Measurements from ENCODE around the gene CBLB.
"Not testable (repeated sequence)": the region's sequence is repeated elsewhere in the genome, so short reads cannot be mapped to it uniquely, and the experiment has no call there.

CBLB gene

DNA sequence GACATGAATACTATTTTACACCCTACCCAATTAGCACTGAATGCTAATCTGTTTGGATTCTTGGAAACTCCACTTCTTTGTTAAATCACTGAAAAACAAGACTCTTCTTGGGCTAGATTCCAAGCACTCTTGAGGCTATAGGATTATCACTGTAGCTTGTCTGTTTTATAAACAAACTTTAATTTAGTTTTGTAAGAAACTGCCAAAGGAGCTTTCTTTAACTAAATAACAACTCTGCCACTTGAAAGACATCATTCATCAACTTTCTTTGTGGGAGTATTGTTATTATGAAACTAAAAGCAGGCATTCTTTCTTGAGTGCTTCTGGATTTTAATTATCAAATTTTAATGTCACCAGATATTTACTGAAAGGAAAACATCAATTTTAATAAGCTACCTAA, 24.1 kb downstream of the CBLB start:
- DNase-seq: no peak

- DNase-seq: no peak
Measured at GRCh38 chr3:105843994-105844393, 24.8 kb downstream of the CBLB start.

DNA sequence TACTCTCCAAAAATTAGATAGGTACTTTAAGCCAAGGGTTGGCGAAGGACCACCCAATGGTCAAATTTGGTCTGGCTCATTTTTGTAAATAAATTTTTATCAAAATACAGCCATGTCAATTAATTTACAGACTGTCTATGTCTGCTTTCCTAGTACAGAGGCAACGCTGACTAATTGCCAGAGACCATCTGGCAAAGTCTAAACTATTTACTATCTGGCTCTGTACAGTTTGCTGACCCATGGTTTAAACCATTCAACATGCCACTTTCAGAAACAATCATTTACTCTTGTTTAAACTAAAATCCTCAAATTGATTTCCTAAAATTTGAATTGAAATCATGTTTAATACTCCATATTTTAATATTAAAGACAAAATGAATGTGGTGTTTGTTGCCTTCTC, 25.9 kb downstream of the CBLB start:
- no peak for DNase-seq

GRCh38 chr3:105842449-105842848, 26.4 kb downstream of the CBLB start:
- DNase-seq: no peak

DNA sequence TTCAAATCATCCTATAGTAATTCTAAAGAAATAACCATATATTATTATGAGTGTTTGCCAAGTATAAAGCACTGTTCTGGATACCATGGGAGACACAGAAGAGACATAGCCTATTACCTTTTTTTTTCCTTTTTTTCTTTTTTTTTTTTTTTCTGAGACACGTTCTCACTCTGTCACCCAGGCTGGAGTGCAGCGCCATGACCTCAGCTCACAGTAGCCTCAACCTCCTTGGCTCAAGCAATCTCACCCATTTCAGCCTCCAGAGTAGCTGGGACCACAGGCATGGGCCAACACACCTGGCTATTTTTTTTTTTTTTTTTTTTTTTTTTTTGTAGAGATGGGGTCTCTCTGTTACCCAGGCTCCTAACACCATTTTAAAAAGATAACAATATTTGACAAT, 30.9 kb downstream of the CBLB start:
- DNase-seq: no peak

GRCh38 chr3:105837143-105837740, 31.6 kb downstream of the CBLB start:
- no peak for DNase-seq

DNA sequence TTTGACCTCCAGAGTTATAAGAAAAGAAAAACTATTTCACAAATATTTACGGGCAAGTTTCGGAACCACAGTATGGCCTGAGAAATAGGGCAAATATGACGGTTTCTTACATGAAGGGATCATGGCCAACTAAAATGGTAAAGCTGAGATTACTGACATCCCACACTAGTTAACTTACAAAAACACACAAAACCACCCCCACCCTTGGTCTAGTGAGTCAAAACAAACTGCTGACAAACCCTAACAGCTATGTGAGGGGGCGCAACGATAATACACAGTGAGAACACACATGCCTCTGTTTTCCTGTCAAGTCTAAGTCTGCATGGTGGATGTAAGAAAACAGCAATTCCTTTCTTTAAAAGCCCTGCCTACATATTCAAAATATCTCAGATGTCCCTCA, 32.3 kb downstream of the CBLB start:
- no peak for DNase-seq

- DNase-seq: no peak
Measured at GRCh38 chr3:105835606-105836005, 33.2 kb downstream of the CBLB start.

GRCh38 chr3:105834768-105835167, 34.0 kb downstream of the CBLB start:
- no peak for DNase-seq

GRCh38 chr3:105832644-105833043, 36.2 kb downstream of the CBLB start:
- no peak for DNase-seq

DNA sequence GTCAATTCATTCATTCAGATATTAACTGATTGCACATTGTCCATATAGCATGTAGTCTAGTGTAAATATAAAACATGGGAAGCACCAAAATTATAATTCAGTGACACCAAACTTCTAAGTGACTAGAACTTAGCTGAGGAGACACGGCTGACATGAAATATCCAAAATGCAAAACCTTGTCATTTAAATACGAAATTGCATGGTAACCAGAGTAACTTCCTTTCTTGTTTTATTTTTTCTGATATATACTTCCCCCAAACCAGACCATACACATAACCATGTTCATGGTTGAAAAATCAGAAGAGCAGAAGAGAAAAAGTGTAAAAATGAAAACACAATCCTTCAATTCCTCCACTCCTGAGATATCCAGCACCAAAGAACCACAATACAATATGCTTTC, 38.0 kb downstream of the CBLB start:
- DNase-seq: no peak

DNA sequence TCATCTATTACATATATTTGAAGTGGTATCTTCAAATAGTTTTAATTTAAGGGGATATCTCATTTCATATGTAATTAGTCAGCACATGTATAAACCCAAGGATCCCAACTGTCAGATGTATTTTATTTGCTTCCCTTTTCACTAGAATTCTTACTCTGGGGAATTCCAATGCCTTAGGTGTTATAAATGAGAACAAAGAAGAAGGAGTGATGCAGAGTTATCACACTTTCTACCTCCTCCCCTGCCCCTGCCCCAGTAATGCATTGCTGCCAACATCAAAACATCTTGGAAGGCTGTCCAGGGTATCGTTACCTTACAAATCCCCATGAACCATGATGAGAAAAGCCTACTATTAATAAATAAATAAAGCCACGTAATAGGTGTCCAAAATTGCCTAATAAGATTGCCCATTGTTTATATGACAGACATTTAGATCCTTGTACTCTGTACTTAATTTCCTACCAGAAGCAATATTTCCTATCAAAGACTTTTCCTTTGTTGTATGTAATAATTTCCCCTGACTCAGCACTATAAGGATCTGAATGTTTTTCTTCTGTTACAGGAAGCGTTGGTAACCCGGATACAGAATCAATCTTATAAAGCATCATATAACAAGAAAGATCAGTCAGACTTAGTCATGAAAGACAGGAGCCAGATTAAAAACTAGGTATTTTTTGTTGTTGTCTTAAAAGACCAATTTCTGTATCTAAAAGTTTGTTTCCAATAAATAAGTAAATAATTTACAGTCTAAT, 38.8 kb downstream of the CBLB start:
- no peak for DNase-seq

- DNase-seq: no peak
Measured at GRCh38 chr3:105829229-105829628, 39.6 kb downstream of the CBLB start.

DNA sequence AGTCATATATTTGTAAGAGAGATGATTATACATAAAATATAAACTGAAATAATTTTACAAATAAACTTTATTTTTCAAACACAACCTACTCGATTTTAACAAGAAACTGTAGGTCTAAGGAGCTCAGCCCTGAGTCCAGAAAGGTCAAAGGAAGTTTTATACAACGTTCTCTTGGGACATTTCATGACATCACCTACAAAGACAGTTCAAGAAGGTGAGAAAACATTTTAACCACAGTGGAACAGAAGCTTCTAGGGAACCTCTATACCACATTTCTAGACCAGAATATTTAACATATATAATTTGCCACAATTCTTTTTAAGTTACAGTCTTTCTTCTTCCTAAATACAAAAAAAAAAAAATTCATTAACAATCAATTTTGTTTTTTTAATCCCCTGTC, 40.1 kb downstream of the CBLB start:
- DNase-seq: no peak

- no peak for DNase-seq
Measured at GRCh38 chr3:105827959-105828358, 40.9 kb downstream of the CBLB start.

DNA sequence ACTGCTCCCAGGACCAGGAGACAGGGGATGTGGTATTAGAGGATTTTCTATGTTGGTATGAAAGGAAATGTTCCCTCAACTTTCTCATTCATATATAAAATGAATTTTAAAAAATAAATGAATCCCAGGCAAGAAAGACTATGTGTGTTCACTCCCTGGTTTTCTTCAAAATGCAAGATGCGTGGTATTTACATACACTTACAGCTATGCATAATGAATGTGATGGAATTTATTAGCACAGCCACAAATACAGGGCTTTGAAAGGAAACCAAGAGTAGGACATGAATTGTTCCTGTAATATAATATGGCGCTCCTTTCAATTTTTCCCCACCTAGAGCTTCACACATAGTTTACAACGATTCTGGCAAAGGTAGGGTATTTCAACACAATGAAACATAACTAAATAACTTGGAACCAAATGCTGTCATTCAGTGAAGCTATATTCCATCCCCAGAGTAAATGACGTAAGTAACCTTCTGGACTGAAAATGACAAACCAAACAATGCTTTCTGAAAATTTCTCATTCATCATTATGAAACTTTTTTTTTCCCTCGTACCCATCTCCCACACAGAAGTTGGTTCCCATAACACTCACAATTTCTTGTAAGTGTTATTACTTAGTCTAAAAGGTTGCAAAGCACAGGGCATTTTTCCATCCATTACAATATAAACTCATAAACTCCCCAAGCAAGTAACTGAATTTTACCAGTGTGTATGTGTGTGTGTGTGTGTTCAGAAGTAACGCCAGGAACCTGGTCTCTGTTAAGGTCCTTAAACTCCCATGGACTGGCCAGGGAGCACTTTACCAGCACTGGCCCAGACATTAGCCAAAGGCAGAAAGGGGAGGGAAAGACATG, 41.8 kb downstream of the CBLB start:
- DNase-seq: no peak

- DNase-seq: no peak
Measured at GRCh38 chr3:105824129-105824528, 44.7 kb downstream of the CBLB start.

DNA sequence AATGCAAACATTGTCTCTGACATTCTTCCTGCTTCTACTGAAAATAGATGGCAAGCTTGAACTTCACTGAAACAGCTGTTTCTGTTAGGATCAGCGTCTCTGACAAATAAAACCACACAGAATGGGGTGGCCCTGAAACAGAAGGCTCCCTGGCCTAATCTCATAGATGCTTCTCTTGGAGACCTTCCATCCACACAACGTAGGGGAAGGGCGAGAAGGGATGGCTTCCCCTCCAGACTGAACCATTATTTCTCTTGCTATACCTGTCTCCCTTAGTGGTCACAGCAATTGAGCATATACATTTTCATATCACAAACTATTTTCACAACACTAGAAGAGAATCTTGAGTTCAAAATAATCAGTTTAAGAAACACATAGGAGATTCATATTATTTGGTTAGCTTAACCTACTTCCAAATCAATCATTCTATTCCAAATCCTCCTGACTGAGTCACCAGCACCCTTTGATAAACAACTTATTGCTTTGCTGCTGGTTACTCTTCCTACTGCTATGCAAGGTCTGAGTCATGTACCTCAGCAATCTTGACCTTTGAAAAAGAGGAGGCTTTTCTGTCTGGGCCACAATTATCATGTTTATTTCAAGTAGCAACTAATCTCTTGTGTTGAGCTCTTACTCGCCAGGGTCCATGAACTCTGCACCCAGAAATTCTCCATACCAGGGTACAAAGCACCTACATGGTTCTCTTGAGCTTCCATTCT, 45.5 kb downstream of the CBLB start:
- DNase-seq: no peak

- no peak for DNase-seq
Measured at GRCh38 chr3:105822171-105823123, 46.4 kb downstream of the CBLB start.

DNA sequence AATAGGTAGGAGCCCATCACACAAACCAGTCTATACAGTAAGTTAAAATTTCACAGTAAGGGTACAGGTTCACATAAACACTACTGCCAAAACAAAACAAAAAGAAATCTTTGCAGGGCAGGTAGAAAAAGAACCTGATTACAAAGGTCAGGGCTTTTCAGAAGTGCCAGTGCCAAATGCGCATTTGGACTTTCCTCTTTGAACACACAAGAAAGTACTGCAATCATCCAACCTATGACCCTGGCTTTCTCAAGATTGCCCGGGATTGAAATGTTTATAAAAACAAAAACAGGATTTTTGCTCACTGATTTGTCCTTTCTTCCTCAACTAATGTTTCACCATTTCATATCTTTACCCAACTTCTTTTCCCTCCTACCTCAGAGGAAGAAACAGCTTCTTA, 47.4 kb downstream of the CBLB start:
- DNase-seq: no peak

DNA sequence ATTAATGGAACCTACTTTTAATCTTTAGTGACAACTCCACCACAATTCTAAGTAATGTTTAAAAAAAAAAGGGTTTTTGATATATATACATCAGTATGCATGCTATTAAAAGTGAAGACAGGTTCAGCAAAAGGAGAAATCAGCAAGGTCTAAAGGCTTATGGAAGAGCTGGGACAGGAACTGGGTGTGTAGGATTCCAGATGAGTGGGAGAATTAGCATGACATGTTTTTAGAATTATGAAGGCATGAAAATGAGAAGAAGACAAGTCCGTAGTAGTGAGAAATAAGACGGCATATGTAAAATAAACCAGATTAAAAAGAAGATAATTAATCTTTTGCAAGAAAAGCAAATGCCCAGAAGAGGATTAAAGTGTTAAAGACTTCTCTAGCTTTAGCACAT, 52.0 kb downstream of the CBLB start:
- no peak for DNase-seq

DNA sequence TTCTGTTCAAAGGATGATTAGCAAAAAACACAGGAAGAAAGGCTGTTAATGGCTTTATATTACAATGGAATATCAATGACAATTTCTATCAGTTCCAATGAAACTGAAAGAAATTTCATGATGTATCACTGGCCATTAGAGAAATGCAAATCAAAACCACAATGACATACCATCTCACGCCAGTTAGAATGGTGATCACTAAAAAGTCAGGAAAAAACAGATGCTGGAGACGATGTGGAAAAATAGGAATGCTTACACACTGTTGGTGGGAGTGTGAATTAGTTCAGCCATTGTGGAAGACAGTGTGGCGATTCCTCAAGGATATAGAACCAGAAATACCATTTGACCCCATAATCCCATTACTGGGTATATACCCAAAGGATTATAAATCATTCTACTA, 53.5 kb downstream of the CBLB start:
- not testable (repeated sequence) for DNase-seq
